Progenitor cell of endocrine pancreas (in vitro differentiated cells): ENCODE results near the gene LAYN. TPM values are rescaled to one million over a fixed set of nuclear protein-coding genes. Genes with fewer than 3 reads are reported as not detected.
A peak's percentile ranks its signal among the peaks of the same experiment; 100 is the strongest.

ENCODE experiments used
- DNase-seq: peaks from one replicate; pipeline ENCODE4 v3.0.0; 2021; ENCODE audit warnings: low spot score; ENCODE audit not compliant: unreplicated experiment
- H3K27ac Mint-ChIP-seq: 2 replicates; pipeline ENCODE4 v1.8.0; 2021; ENCODE audit warnings: mild to moderate bottlenecking, moderate library complexity, mixed read lengths
- H3K27me3 Mint-ChIP-seq: 2 replicates; pipeline ENCODE4 v1.8.0; 2021; ENCODE audit warnings: mixed read lengths
- H3K36me3 Mint-ChIP-seq: 2 replicates; pipeline ENCODE4 v1.8.0; 2022; ENCODE audit warnings: mixed read lengths; ENCODE audit not compliant: insufficient read depth
- H3K4me1 Mint-ChIP-seq: 2 replicates; pipeline ENCODE4 v1.8.0; 2021; ENCODE audit warnings: low read depth, mixed read lengths
- H3K4me3 Mint-ChIP-seq: 2 replicates; pipeline ENCODE4 v1.8.0; 2021; ENCODE audit warnings: low read depth, mild to moderate bottlenecking, moderate library complexity, mixed read lengths
- H3K9me3 Mint-ChIP-seq: 2 replicates; pipeline ENCODE4 v1.8.0; 2021; ENCODE audit warnings: low read depth, mixed read lengths
- CTCF ChIP-seq: fragments of 200-600 bp; sonication (generic); IDR thresholded peaks from one replicate; pipeline ENCODE4 v1.5.0; 2021; ENCODE audit warnings: antibody characterized with exemption, mild to moderate bottlenecking; ENCODE audit not compliant: unreplicated experiment
- total RNA-seq: library from RNA; stranded (reverse); gene quantifications from 2 replicates; pipeline ENCODE4 v1.2.1, GENCODE V29; 2021

LAYN gene
- total RNA-seq, 1 donor from 2014 or later: 4.5 TPM

GRCh38 chr11:111592491-111592890 lies 52.0 kb downstream of the LAYN start:
- TF ChIP-seq CTCF: no peak
- Mint-ChIP-seq H3K9me3 (no peaks in the 10 kb centered on the region), H3K4me3 (no peak overlapping the region), H3K4me1 (no peaks in the 10 kb centered on the region), H3K27me3 (no peaks in the 10 kb centered on the region), H3K27ac (no peak overlapping the region), H3K36me3 (no peaks in the 10 kb centered on the region)
- no peak for DNase-seq

GRCh38 chr11:111596319-111596718 lies 55.8 kb downstream of the LAYN start:
- Mint-ChIP-seq H3K36me3 (no peaks in the 10 kb centered on the region), H3K4me3 (no peak overlapping the region), H3K9me3 (no peaks in the 10 kb centered on the region), H3K27ac (no peak overlapping the region), H3K27me3 (peaks cover 7% of the 10 kb centered on the region), H3K4me1 (peaks cover 3% of the 10 kb centered on the region)
- no peak for TF ChIP-seq CTCF
- no peak for DNase-seq

- TF ChIP-seq CTCF: no peak
- Mint-ChIP-seq H3K27ac (no peak overlapping the region), H3K27me3 (peaks cover 8% of the 10 kb centered on the region), H3K36me3 (no peaks in the 10 kb centered on the region), H3K9me3 (no peaks in the 10 kb centered on the region), H3K4me3 (no peak overlapping the region), H3K4me1 (peaks cover 5% of the 10 kb centered on the region)
- DNase-seq: no peak
Observed at GRCh38 chr11:111598148-111598547, 57.6 kb downstream of the LAYN start.

- no peak for DNase-seq
- H3K4me1 Mint-ChIP-seq: peaks cover 6% of the 10 kb centered on the region
Observed at GRCh38 chr11:111598559-111598958, 58.0 kb downstream of the LAYN start.

GRCh38 chr11:111601636-111601978 lies 61.1 kb downstream of the LAYN start:
- peaks cover 21% of the 10 kb centered on the region for H3K4me1 Mint-ChIP-seq
- H3K36me3 Mint-ChIP-seq: no peaks in the 10 kb centered on the region
- H3K4me3 Mint-ChIP-seq: peak overlapping the region; percentile 69
- peak overlapping the region; percentile 62 for H3K27ac Mint-ChIP-seq
- no peak for TF ChIP-seq CTCF
- peaks cover 8% of the 10 kb centered on the region for H3K27me3 Mint-ChIP-seq
- DNase-seq: no peak
- H3K9me3 Mint-ChIP-seq: no peaks in the 10 kb centered on the region

More at GRCh38 chr11:111598559-111598958, 58.0 kb downstream of the LAYN start:
- TF ChIP-seq CTCF: no peak
- peaks cover 8% of the 10 kb centered on the region for H3K27me3 Mint-ChIP-seq
- no peaks in the 10 kb centered on the region for H3K36me3 Mint-ChIP-seq
- no peak overlapping the region for H3K27ac Mint-ChIP-seq
- no peaks in the 10 kb centered on the region for H3K9me3 Mint-ChIP-seq
- H3K4me3 Mint-ChIP-seq: no peak overlapping the region
